Measurements from ENCODE around the gene RPS28. TPM values are rescaled to one million over a fixed set of nuclear protein-coding genes. Genes with fewer than 3 reads are reported as not detected.

Gene RPS28
- total RNA-seq, 4 donors from 2014 or later: 248 to 436 (median 313) TPM

DNA sequence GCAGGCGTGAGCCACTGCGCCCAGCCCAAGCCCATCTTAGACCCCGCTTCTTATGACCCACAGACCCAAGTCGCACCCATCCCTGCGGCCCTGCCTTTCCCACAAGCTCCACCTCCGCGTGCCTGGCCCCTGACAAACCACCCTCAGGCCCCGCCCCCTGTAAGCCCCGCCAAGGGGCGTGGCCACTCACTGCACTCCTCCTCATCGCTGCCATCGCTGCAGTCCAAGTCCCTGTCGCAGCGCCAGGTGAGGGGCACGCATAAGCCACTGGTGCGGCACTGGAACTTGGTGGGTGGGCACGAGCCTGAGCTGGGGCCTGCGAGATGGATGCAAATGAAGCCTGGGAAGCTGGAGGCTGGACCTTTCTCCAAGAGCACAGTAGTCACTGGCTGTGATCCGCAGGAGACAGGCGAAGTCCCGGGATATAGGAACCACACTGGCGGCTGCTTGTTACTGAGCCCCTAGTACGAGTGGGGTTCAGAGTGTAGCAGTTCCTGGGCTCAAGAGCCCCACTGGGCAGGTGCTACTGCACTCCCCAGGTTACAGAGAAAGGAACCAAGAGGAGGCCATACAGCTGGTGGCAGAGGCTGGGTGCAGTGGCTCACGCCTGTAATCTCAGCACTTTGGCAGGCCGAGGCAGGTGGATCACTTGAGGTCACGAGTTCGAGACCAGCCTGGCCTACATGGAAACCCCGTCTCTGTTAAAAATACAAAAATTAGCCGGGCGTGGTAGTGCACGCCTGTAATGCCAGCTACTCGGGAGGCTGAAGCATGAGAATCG, 16.3 kb upstream of the RPS28 start:
- peaks cover 17 to 19% of the 10 kb centered on the region in 2 donors for H3K4me1 ChIP-seq
- no peaks in the 10 kb centered on the region for H3K9me3 ChIP-seq
- no peak for TF ChIP-seq POLR2A (IDR thresholded peaks at IDR 0.05)
- TF ChIP-seq, protein P1, sequence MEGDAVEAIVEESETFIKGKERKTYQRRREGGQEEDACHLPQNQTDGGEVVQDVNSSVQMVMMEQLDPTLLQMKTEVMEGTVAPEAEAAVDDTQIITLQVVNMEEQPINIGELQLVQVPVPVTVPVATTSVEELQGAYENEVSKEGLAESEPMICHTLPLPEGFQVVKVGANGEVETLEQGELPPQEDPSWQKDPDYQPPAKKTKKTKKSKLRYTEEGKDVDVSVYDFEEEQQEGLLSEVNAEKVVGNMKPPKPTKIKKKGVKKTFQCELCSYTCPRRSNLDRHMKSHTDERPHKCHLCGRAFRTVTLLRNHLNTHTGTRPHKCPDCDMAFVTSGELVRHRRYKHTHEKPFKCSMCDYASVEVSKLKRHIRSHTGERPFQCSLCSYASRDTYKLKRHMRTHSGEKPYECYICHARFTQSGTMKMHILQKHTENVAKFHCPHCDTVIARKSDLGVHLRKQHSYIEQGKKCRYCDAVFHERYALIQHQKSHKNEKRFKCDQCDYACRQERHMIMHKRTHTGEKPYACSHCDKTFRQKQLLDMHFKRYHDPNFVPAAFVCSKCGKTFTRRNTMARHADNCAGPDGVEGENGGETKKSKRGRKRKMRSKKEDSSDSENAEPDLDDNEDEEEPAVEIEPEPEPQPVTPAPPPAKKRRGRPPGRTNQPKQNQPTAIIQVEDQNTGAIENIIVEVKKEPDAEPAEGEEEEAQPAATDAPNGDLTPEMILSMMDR (IDR thresholded peaks at IDR 0.05 in 4 of 5, conservative IDR thresholded peaks at IDR 0.05 in 1 of 5): no peak
- in situ Hi-C loops (cut with MboI; ENCODE audit: low sequenced_read_pairs in 4 of 4): no loop called here
- intact Hi-C loops (cut with DNase I; ENCODE audit: low total_unique reads): loop anchor here (5.0 kb wide), 1 partner anchor 207 kb away; the partner anchor contains the start of gene ZNF414
- no peaks in the 10 kb centered on the region for H3K27me3 ChIP-seq
- no peak overlapping the region for H3K4me3 ChIP-seq
- ATAC-seq (no peak), DNase-seq (peak in 1 of 2 donors; percentile 16)
- peaks cover 0 to 10% of the 10 kb centered on the region in 2 donors for H3K36me3 ChIP-seq
- no peak overlapping the region for H3K27ac ChIP-seq

DNA sequence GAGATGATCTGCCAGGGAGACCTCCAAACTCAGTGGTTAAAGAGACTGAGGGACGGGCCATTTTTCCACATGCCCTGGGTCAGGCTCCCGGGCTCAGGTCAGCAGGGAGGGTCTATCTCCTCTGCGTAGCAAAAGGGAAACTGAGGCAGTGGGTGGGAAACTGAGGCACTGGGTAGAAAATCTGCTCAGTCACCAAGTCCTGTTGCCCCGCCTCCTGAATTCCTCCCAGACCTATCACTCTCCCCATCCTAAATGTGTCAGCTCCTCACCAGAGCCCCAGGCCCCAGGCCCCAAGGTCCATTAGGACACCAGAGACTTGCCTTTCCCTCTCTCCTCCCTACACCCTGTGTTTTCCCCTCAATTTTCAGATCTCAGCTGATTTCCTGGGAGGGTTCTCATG, 15.5 kb upstream of the RPS28 start:
- Histone ChIP-seq H3K36me3 (peaks cover 0 to 10% of the 10 kb centered on the region in 2 donors), H3K9me3 (no peaks in the 10 kb centered on the region), H3K27me3 (no peaks in the 10 kb centered on the region), H3K27ac (peak overlapping the region in 2 of 4 donors; percentile 82 to 93), H3K4me1 (peaks cover 17 to 19% of the 10 kb centered on the region in 2 donors), H3K4me3 (no peak overlapping the region)
- DNase-seq: peak in 1 of 2 donors; percentile 6
- in situ Hi-C loops (cut with MboI; ENCODE audit: low sequenced_read_pairs in 4 of 4) (no loop called here), intact Hi-C loops (cut with DNase I; ENCODE audit: low total_unique reads) (loop anchor here (5.0 kb wide), 1 partner anchor 207 kb away; the partner anchor contains the start of gene ZNF414)
- ATAC-seq: no peak
- TF ChIP-seq, protein P1 (IDR thresholded peaks at IDR 0.05 in 4 of 5, conservative IDR thresholded peaks at IDR 0.05 in 1 of 5): no peak
- no peak for TF ChIP-seq POLR2A (IDR thresholded peaks at IDR 0.05)

DNA sequence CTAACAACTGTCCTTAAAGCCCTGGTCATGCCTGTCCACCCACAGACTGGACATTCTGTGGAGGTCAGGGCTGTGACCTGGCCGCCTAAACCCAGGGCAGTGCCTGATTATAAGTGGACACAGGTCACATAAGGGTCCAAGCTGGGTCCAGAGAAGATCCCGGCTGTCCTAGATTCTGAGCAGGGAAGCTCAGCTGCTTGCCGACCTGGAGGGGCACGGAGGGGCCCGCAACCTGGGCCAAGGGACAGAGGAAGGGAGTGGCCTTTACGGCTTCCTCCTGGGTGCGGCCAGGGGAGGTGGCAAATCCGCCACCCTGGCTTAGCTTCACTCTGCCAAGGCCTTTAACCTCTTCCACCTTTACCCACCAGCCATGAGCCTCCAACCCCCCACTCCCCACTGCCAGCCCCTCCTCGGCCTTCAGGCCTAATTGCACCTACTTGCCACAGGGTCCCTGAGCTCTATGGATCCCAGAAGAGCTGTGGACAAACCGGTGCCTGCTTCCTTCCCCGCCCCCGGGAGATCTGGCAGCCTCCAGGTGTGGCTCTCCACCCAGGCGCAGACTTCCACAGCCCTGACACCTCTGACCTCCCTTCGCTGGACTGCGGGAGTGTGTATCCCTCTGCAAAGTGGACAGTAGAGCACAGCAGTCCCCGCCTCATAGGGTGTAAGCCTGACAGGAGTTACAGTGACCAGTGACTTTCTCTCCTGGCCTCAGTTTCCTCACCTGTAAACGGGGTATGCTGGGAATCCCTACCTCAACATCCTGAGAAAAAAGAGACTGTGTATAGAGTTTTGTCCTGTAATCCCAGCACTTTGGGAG, 14.9 kb upstream of the RPS28 start:
- DNase-seq: peak in 1 of 2 donors; percentile 11
- H3K4me3 ChIP-seq: peak overlapping the region in 2 of 4 donors; percentile 62 to 63
- intact Hi-C loops (cut with DNase I; ENCODE audit: low total_unique reads) (loop anchor here (5.0 kb wide), 1 partner anchor 206 kb away; the partner anchor contains the start of gene ZNF414), in situ Hi-C loops (cut with MboI; ENCODE audit: low sequenced_read_pairs in 4 of 4) (no loop called here)
- H3K27me3 ChIP-seq: no peaks in the 10 kb centered on the region
- ATAC-seq: no peak
- H3K9me3 ChIP-seq: no peaks in the 10 kb centered on the region
- peaks cover 19 to 20% of the 10 kb centered on the region in 2 donors for H3K4me1 ChIP-seq
- TF ChIP-seq, protein P1 (IDR thresholded peaks at IDR 0.05 in 4 of 5, conservative IDR thresholded peaks at IDR 0.05 in 1 of 5): no peak
- TF ChIP-seq POLR2A (IDR thresholded peaks at IDR 0.05): no peak
- peaks cover 0 to 10% of the 10 kb centered on the region in 2 donors for H3K36me3 ChIP-seq
- peak overlapping the region in 3 of 4 donors; percentile 35 to 93 (median 82) for H3K27ac ChIP-seq

DNA sequence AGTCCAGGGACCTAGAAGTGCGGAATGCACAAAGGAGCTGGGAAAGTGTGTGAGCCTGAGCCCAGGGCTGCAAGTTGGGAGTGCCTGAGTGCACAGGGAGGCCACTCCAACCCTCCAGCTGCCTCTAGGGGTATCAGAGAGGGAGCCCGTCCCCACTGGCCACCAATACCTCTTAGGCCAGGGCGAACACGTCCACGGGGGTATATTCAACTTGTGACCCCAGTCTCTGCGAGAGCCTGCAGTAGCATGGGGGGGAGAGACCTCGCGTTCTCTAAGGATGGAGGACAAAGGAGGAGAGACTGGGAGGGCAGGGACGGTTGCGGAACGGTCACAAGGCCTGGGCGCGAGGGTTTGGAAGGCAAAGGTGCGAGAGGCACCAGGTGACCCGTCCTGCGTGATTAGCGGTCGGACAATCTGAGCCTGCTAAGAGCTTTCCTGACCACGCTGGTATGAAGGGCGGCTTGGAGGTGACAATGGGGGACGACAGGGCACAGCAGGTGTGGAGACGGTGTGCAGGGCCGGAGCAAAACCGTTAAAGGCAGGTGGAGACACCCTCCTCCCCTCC, 13.8 kb upstream of the RPS28 start:
- ATAC-seq (peak in 1 of 2 donors; percentile 27), DNase-seq (peak in 1 of 2 donors; percentile 24)
- Histone ChIP-seq H3K27ac (peak overlapping the region; percentile 81 to 93 (median 84)), H3K27me3 (no peaks in the 10 kb centered on the region), H3K4me1 (peaks cover 27 to 30% of the 10 kb centered on the region in 2 donors), H3K9me3 (no peaks in the 10 kb centered on the region), H3K36me3 (peaks cover 0 to 5% of the 10 kb centered on the region in 2 donors), H3K4me3 (peak overlapping the region; percentile 62 to 76 (median 66))
- in situ Hi-C loops (cut with MboI; ENCODE audit: low sequenced_read_pairs in 4 of 4) (no loop called here), intact Hi-C loops (cut with DNase I; ENCODE audit: low total_unique reads) (loop anchor here (5.0 kb wide), 1 partner anchor 205 kb away; the partner anchor contains the start of gene ZNF414)
- TF ChIP-seq POLR2A (IDR thresholded peaks at IDR 0.05): no peak
- TF ChIP-seq, protein P1 (IDR thresholded peaks at IDR 0.05 in 4 of 5, conservative IDR thresholded peaks at IDR 0.05 in 1 of 5): no peak
